AG10803 (cell line): ENCODE measurements around the gene ZFHX3.

Experiments
- DNase-seq: peaks from one replicate; pipeline ENCODE4 v3.0.0; 2010; ENCODE audit warnings: low read depth
- H3K4me3 ChIP-seq: 2 replicates; pipeline ENCODE4 v1.5.1; 2011; ENCODE audit warnings: mild to moderate bottlenecking, low read length, control low read depth
- TF ChIP-seq, protein P1 (sequence below): conservative IDR thresholded peaks from 2 replicates; pipeline ENCODE4 v1.5.1; 2011; ENCODE audit warnings: mild to moderate bottlenecking, low read length, control low read depth, inconsistent platforms

Gene ZFHX3

GRCh38 chr16:73043828-73044467 is 4.0 kb downstream of the ZFHX3 start:
- TF ChIP-seq, protein P1, sequence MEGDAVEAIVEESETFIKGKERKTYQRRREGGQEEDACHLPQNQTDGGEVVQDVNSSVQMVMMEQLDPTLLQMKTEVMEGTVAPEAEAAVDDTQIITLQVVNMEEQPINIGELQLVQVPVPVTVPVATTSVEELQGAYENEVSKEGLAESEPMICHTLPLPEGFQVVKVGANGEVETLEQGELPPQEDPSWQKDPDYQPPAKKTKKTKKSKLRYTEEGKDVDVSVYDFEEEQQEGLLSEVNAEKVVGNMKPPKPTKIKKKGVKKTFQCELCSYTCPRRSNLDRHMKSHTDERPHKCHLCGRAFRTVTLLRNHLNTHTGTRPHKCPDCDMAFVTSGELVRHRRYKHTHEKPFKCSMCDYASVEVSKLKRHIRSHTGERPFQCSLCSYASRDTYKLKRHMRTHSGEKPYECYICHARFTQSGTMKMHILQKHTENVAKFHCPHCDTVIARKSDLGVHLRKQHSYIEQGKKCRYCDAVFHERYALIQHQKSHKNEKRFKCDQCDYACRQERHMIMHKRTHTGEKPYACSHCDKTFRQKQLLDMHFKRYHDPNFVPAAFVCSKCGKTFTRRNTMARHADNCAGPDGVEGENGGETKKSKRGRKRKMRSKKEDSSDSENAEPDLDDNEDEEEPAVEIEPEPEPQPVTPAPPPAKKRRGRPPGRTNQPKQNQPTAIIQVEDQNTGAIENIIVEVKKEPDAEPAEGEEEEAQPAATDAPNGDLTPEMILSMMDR = no peak
- peak; percentile 65 for DNase-seq
- no peak overlapping the region for H3K4me3 ChIP-seq

- TF ChIP-seq, protein P1 = no peak
- DNase-seq = no peak
Measured at GRCh38 chr16:73042807-73043206, 5.1 kb downstream of the ZFHX3 start.

GRCh38 chr16:73041676-73042075 is 6.3 kb downstream of the ZFHX3 start:
- H3K4me3 ChIP-seq = no peak overlapping the region
- DNase-seq = no peak
- TF ChIP-seq, protein P1 = no peak

More at GRCh38 chr16:73042807-73043206, 5.1 kb downstream of the ZFHX3 start:
- H3K4me3 ChIP-seq = no peak overlapping the region

DNA sequence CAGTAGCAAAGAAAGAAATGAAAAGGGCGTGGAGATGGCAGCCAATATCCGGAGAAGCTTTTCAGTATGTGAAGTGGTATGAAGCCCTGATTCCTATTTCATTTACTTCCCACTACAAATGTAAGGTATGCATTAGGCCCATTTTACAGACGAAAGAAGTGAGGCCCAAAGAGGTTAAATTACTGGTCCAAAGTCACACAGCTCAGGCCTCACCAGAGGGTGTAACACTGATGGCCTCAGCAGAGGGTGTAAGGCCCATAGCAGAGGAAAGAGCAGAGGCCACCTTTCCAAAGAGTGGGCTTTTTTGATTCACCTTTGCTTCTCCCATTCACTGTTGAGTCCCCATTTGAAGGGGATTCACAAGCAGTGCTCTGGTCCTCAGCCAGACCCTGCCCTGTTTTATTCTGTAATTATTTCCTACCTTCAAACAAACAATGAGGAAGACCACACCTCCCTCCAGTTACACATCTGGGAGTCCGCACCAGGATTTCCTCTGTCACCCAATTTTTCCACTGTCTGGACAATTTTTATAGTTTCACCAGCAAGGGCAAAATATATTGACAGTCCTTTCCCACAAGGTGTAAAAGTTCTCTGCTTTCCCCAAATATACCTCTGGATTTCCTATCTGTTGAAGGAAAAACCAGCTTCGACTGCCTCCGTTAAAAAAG is 7.1 kb downstream of the ZFHX3 start:
- no peak overlapping the region for H3K4me3 ChIP-seq
- TF ChIP-seq, protein P1 = no peak
- DNase-seq = no peak

DNA sequence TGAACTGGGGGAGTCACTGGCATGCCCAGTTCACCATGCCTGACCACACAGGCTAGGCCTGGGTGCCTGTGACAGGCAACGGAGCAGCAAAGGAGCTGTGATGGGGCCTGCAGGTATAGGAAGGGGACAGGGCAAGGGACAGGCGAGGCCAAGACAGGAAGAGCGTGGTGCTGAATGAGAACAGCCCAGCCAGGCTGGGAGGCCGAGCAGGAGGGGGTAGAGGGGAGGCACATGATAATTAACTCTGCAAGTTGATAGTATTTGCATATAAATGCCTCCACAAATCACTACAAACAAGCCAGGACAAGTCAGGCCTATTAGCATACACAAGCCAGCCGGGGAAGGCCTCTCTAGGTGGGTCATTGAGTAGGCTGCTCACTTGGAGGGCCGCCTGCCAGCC is 7.8 kb downstream of the ZFHX3 start:
- TF ChIP-seq, protein P1 = no peak
- DNase-seq = no peak

DNA sequence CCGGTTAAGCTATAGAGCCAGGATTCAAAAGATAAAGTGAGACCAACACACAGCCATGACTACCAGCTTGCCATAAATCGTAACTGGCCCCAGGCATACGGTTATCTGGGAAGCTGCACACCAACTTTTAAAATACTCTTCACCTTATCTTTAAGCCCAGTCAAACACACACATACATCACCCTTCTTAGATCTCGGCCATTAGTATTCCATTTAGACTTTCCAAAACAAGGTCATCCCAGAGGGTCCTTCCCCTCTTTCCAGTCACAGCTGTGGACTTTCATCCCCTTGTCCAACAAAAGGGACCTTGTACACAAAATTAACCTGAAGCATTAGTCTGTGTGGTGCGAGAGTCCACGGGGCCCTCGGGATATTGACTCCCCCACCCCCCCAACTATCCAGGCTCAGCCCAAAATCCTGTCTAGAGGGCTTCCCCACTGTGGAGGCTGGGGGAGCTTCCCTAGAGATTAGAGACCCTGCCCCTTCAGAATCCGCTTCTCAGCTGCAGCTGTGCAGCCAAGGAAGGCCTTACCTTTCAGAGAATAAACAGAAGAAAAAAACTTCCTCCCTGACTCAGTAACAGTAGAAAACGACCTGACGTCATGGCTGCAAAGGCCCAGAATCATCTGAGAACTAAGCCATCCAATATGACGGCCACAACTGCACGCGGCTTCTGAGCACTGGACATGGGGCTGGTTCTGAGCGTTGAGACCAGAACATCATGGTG is 9.9 kb downstream of the ZFHX3 start:
- TF ChIP-seq, protein P1 = no peak
- DNase-seq = no peak
- no peak overlapping the region for H3K4me3 ChIP-seq

More for the DNA sequence above, 7.8 kb downstream of the ZFHX3 start:
- no peak overlapping the region for H3K4me3 ChIP-seq

DNA sequence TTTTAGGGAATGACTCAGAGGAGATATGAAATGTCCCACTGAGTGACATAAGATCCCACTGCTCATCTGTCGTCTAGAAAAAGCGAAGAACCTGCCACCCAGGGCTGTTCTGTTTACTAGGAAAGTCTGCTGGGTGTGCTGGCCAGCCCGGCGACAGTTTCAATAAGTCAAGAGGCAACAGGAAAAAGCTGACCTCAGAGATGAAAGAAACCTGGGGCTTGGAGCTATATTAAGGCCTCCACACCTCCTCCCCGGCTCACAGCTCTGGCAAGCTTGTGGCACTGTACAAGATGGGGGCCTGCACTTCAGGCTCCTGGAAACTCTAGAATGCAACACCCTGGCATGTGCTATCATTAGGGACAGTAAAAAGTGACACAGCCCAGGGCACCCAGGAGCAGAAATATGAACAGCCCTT is 10.6 kb downstream of the ZFHX3 start:
- DNase-seq = no peak
- TF ChIP-seq, protein P1 = no peak
- no peak overlapping the region for H3K4me3 ChIP-seq
